IMR-90 (cell line): ENCODE results near the gene C4B. TPM values are rescaled to one million over a fixed set of nuclear protein-coding genes. Genes with fewer than 3 reads are reported as not detected.

Experiments
- ATAC-seq: fragments of 200-7000 bp; cut with Tn5 transposase; 2 replicates; pipeline ENCODE4 v1.9.1; 2020; ENCODE audit warnings: low read depth, mild to moderate bottlenecking, moderate library complexity
- BruUV-seq: library from RNA; stranded (reverse); fragments of 400-500 nt; replicated peaks from 2 replicates; lab custom pipeline; 2021; lab: Mats Ljungman, UMichigan
- CTCF ChIA-PET: fragments of 300-600 bp; formaldehyde crosslinking; extraction: SDS; loops from one replicate; lab custom pipeline; 2021; ENCODE audit warnings: antibody characterized with exemption; lab: Yijun Ruan, JAX
- POLR2A ChIA-PET: fragments of 300-600 bp; sonication (Branson Sonifier 250); formaldehyde crosslinking; loops from one replicate; lab custom pipeline; 2022; ENCODE audit warnings: antibody characterized with exemption; ENCODE audit not compliant: unreplicated experiment; lab: Charles Lee
- DNase-seq: peaks from one replicate; pipeline ENCODE4 v3.0.0; 2013
- H2AFZ ChIP-seq: replicated peaks from 2 replicates; pipeline ENCODE3; 2013; ENCODE audit warnings: low read length, mild to moderate bottlenecking; ENCODE audit not compliant: poor library complexity
- H2AK5ac ChIP-seq: 2 replicates; pipeline ENCODE4 v1.6.1; 2013; ENCODE audit warnings: low read depth, low read length, inconsistent platforms
- H2AK9ac ChIP-seq: replicated peaks from 2 replicates; pipeline ENCODE3; 2013; ENCODE audit warnings: mild to moderate bottlenecking, low read depth, low read length, moderate library complexity; ENCODE audit not compliant: poor library complexity
- H2BK120ac ChIP-seq: 2 replicates; pipeline ENCODE4 v1.6.1; 2013; ENCODE audit warnings: low read depth, low read length, inconsistent platforms
- H2BK15ac ChIP-seq: 3 replicates; pipeline ENCODE4 v1.6.1; 2013; ENCODE audit warnings: low read depth, low read length, inconsistent platforms
- H2BK20ac ChIP-seq: 2 replicates; pipeline ENCODE4 v1.6.1; 2013; ENCODE audit warnings: low read depth, mild to moderate bottlenecking, inconsistent platforms, low read length, moderate library complexity
- H2BK5ac ChIP-seq: 2 replicates; pipeline ENCODE4 v1.6.1; 2013; ENCODE audit warnings: mild to moderate bottlenecking, low read depth, low read length, inconsistent platforms; ENCODE audit not compliant: poor library complexity, severe bottlenecking
- H3K14ac ChIP-seq: replicated peaks from 2 replicates; pipeline ENCODE4 v1.6.1; 2013; ENCODE audit warnings: low read depth, low read length, inconsistent platforms
- H3K18ac ChIP-seq: 2 replicates; pipeline ENCODE4 v1.6.1; 2013; ENCODE audit warnings: low read depth, low read length, control low read depth
- H3K23ac ChIP-seq: 2 replicates; pipeline ENCODE4 v1.6.1; 2013; ENCODE audit warnings: low read depth, low read length, inconsistent platforms
- H3K27ac ChIP-seq: 2 replicates; pipeline ENCODE4 v1.5.1; 2013; ENCODE audit warnings: mild to moderate bottlenecking, control low read depth, low read length; ENCODE audit not compliant: insufficient read depth
- H3K27me3 ChIP-seq: 2 replicates; pipeline ENCODE4 v1.6.1; 2013; ENCODE audit warnings: low read length; ENCODE audit not compliant: control insufficient read depth, insufficient read depth
- H3K36me3 ChIP-seq: 2 replicates; pipeline ENCODE4 v1.6.1; 2013; ENCODE audit warnings: low read length, mixed read lengths; ENCODE audit not compliant: control insufficient read depth, insufficient read depth
- H3K4ac ChIP-seq: 2 replicates; pipeline ENCODE4 v1.6.1; 2013; ENCODE audit warnings: low read depth, low read length, inconsistent platforms
- H3K4me1 ChIP-seq: 2 replicates; pipeline ENCODE4 v1.6.1; 2013; ENCODE audit warnings: low read length, mixed read lengths; ENCODE audit not compliant: control insufficient read depth, insufficient read depth
- H3K4me2 ChIP-seq: 2 replicates; pipeline ENCODE4 v1.6.1; 2013; ENCODE audit warnings: low read depth, mild to moderate bottlenecking, control low read depth, low read length, moderate library complexity
- H3K4me3 ChIP-seq: 2 replicates; pipeline ENCODE4 v1.5.1; 2013; ENCODE audit warnings: low read depth, mild to moderate bottlenecking, control low read depth, low read length, moderate library complexity; ENCODE audit not compliant: insufficient read depth
- H3K56ac ChIP-seq: 2 replicates; pipeline ENCODE4 v1.6.1; 2013; ENCODE audit warnings: low read length, inconsistent platforms; ENCODE audit not compliant: insufficient read depth; ENCODE audit errors: extremely low read depth
- H3K79me1 ChIP-seq, 2 experiments: 2 replicates each; pipeline ENCODE4 v1.6.1; 2013; ENCODE audit warnings: low read length in 2 of 2, inconsistent platforms in 1 of 2, low read depth in 1 of 2
- H3K9ac ChIP-seq: 2 replicates; pipeline ENCODE4 v1.6.1; 2013; ENCODE audit warnings: low read depth, low read length, control low read depth
- H3K9me1 ChIP-seq: 2 replicates; pipeline ENCODE4 v1.6.1; 2013; ENCODE audit warnings: low read length, inconsistent platforms; ENCODE audit not compliant: insufficient read depth
- H3K9me3 ChIP-seq: 2 replicates; pipeline ENCODE4 v1.6.1; 2013; ENCODE audit warnings: low read length; ENCODE audit not compliant: control insufficient read depth, insufficient read depth
- H4K20me1 ChIP-seq: 2 replicates; pipeline ENCODE4 v1.6.1; 2013; ENCODE audit warnings: low read length, inconsistent platforms; ENCODE audit not compliant: insufficient read depth
- H4K5ac ChIP-seq: 2 replicates; pipeline ENCODE4 v1.6.1; 2013; ENCODE audit warnings: mild to moderate bottlenecking, low read depth, low read length, control low read depth
- H4K8ac ChIP-seq, 2 experiments: 2 replicates each; pipeline ENCODE4 v1.6.1; 2013; ENCODE audit warnings: low read depth in 2 of 2, low read length in 2 of 2, control low read depth in 1 of 2, inconsistent platforms in 1 of 2
- H4K91ac ChIP-seq: 2 replicates; pipeline ENCODE4 v1.6.1; 2013; ENCODE audit warnings: low read depth, low read length, inconsistent platforms; ENCODE audit not compliant: insufficient read depth
- CHD1 ChIP-seq: IDR thresholded peaks from 2 replicates; pipeline ENCODE4 v1.6.1; 2012; ENCODE audit warnings: low read depth, low read length, improper control_type of control experiment
- FOS ChIP-seq: fragments of 150-350 bp; IDR thresholded peaks from 2 replicates; pipeline ENCODE4 v1.6.1; 2016; ENCODE audit warnings: low read depth, low read length
- RFX5 ChIP-seq: IDR thresholded peaks from 2 replicates; pipeline ENCODE4 v1.8.0; 2012; ENCODE audit warnings: low read depth, mild to moderate bottlenecking, low read length, moderate library complexity
- WGBS, 2 experiments: methylation state at CpG; one replicate each; pipeline versions ENCODE4 v1.1.5 to v1.1.7; 2013; ENCODE audit warnings: missing lambda C conversion rate in 2 of 2; ENCODE audit not compliant: insufficient read length in 1 of 2; ENCODE audit errors: extremely low coverage in 2 of 2; 5-methylcytosine and 5-hydroxymethylcytosine counted together
- dilution Hi-C: fragments of 300-500 bp; cut with HindIII; formaldehyde crosslinking; loops from one replicate; pipeline ENCODE4 v1.14.3; 2018; ENCODE audit warnings: low sequenced_read_pairs; ENCODE audit not compliant: unreplicated experiment
- in situ Hi-C: fragments of 300-500 bp; cut with MboI; formaldehyde crosslinking; loops from 3 replicates; pipeline ENCODE4 v1.14.3; 2019; ENCODE audit warnings: low sequenced_read_pairs, inconsistent platforms, mixed read lengths
- intact Hi-C: fragments of 100-400 bp; cut with micrococcal nuclease; formaldehyde crosslinking; loops from 2 replicates; pipeline ENCODE4 v1.10.0; 2022
- polyA plus RNA-seq, 3 experiments: library from polyadenylated mRNA; depleted of rRNA; stranded (reverse); fragments of >200 nt; gene quantifications; 2 replicates each; pipeline ENCODE4 v1.2.3, GENCODE V29; 2012; ENCODE audit warnings: low replicate concordance in 1 of 3
- total RNA-seq: library from RNA; depleted of rRNA; stranded (reverse); fragments of >200 nt; gene quantifications from 2 replicates; pipeline ENCODE4 v1.2.3, GENCODE V29; 2012

Gene C4B
- total and polyA plus RNA-seq, 2 of the 4 experiments (the other 2 are of a cell fraction) = 0.54 to 4.2 TPM

DNA sequence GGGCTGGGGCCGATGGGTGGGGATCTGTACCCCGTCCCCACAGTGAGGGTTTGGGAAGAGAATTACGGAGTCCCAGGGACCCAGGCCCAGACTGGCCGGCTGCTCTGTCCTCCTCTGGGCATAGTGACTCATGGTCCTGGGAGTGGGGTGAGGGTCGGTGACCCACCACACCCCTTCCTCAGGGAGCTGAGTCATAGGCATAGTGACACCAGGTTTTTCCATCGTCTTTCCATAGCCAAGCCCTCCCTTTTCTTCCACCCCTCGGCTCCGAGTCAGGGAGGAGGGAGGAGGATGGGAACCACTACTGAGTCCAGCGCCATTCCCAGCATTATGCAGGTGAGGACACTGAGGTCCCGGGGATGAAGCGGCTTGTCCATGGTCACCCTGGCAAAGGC is 32.5 kb downstream of the C4B start:
- Histone ChIP-seq H3K9ac (no peak overlapping the region), H2BK20ac (peak overlapping the region; percentile 69; the same call in 1 of the 2 replicates)

More for the DNA sequence above, 32.5 kb downstream of the C4B start:
- no peaks in the 10 kb centered on the region for H3K79me1 ChIP-seq
- H4K8ac ChIP-seq = no peak overlapping the region
- no peak overlapping the region for H3K18ac ChIP-seq
- peak overlapping the region; percentile 32; the same call in 1 of the 2 replicates for H3K4ac ChIP-seq
- 0 out of 2 replicates have a peak overlapping the region, but pooled peaks have one; percentile 3 for H2BK120ac ChIP-seq
- ATAC-seq (peak; percentile 25), DNase-seq (peak; percentile 24)
- H3K4me1 ChIP-seq = peaks cover 16% of the 10 kb centered on the region; the same call in 1 of the 2 replicates
- no peaks in the 10 kb centered on the region for H4K20me1 ChIP-seq
- CTCF ChIA-PET = interaction anchor here (1.5 kb wide), 1 partner anchor 36 kb away, joined by 3 read pairs; no protein-coding TSS in a partner anchor
- no peak overlapping the region for H3K4me2 ChIP-seq
- H3K27ac ChIP-seq = no peak overlapping the region
- in situ Hi-C loops (no loop called here), dilution Hi-C loops (no loop called here), intact Hi-C loops (loop anchor here (10.0 kb wide), 1 partner anchor 108 kb away; the partner anchor contains the start of genes PPT2 and PRRT1)
- no peak overlapping the region for H3K4me3 ChIP-seq
- H3K56ac ChIP-seq = no peak overlapping the region
- POLR2A ChIA-PET = no interaction called here
- no peak overlapping the region for H3K23ac ChIP-seq
- peaks cover 16% of the 10 kb centered on the region for H3K27me3 ChIP-seq
- H2BK5ac ChIP-seq = no peak overlapping the region
- TF ChIP-seq CHD1 (no peak), RFX5 (no peak), FOS (peak; percentile 64)
- H2BK15ac ChIP-seq = no peak overlapping the region
- peak overlapping the region; percentile 70 for H2AK5ac ChIP-seq
- peak overlapping the region; percentile 2; the same call in 1 of the 2 replicates for H4K91ac ChIP-seq
- H3K14ac ChIP-seq = peak overlapping the region; percentile 39; the same call in 1 of the 2 replicates
- H3K9me1 ChIP-seq = peaks cover 7% of the 10 kb centered on the region; the same call in 1 of the 2 replicates
- peak overlapping the region; percentile 69 for H2AK9ac ChIP-seq
- no CpG with 5 or more reads among the region's 11 CpGs for WGBS, 2 experiments
- no peak overlapping the region for H4K5ac ChIP-seq
- no TSS peak for BruUV-seq
- peak overlapping the region; percentile 59 for H2AFZ ChIP-seq
- H3K36me3 ChIP-seq = no peaks in the 10 kb centered on the region
- no peaks in the 10 kb centered on the region for H3K9me3 ChIP-seq
